NCI-H2171 (cell line): ENCODE data around the gene ZNF827.

ENCODE experiments used
- DNase-seq: peaks from one replicate; lab custom pipeline; 2025; lab: John Stamatoyannopoulos, UW

ZNF827 gene

DNA sequence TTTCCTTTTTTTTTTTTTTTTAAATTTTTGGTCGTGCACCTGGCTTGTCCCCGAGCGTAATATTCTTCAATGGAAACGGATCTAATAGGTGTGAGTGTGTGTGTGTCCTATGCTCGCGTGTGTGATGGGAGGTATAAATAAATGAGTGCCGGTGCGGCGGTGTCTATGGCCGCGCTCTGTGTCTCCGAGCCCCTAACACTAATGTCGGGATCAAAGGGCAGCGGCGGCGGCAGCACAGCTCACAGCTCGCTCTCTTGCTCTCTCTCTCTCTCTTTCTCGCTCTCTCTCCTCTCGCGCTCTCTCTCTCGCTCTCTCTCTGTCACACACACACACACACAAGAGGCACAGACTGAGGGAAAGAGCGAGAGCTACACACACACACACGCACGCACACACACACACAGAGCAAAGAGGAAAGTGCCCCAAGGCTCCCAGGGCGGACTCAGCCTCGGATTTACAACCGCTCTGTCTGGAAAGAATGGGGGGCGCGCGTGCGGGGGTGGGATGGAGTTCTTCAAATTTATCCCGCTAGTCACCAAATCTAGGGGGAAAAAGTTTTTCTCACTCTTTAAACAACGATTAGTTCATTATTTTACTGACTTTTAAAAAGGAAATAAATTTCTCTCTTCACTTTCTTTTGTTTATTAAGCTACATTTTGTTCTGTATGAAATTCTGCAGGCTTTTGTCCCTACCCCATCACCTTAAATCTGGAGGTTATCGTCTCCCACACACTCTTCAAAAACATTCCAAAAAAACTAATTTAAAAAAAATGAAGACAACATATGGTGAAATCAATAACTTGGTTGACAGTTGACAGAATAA lies at the start of gene ZNF827:
TSS of gene ZNF827 (minus strand) at position 206 of the 823 bp plus-strand sequence. CDS start 416 bp downstream, outside the sequence.
- DNase-seq: peak; percentile 24

GRCh38 chr4:145984563-145984962 lies 45.9 kb upstream of the ZNF827 start:
- DNase-seq: no peak

DNA sequence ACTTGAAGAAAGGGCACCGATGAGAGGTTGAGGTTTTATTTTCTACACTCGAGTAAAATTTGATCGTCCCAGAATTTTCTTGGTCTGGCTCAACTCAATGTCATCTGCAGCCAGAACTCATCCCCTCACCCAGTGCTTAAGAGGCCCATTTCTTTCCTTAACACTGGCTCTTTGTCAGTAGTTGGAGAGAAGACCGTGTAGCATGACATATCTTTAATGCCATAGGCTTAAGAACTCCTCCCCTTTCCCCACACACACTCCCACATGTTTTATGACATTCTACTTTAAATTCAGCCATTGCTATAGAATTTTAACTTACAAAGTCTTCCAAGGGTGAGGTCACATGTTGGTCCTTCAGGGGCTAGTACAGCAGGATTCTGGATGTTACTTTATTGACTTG lies 44.2 kb upstream of the ZNF827 start:
- DNase-seq: no peak

GRCh38 chr4:145979160-145979559 lies 40.5 kb upstream of the ZNF827 start:
- no peak for DNase-seq

GRCh38 chr4:145976680-145977079 lies 38.1 kb upstream of the ZNF827 start:
- no peak for DNase-seq

DNA sequence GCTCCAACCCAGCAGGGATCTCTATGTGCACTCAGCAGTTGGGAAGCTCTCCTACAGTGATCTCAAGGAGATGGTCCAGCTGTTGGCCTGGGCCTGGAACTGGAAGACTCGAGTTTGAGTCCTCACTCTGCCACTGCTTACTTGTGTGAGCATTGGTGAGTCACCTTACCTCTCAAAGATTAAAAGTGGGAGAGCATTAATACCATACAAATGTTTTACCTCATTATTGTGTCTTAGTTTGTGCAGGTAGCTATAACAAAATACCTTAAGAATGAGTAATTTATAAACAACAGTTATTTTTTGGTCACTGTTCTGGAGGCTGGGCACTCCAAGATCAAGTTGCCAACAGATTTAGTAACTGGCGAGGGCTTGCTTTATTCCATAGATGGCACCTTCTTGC lies 21.4 kb upstream of the ZNF827 start:
- no peak for DNase-seq

DNA sequence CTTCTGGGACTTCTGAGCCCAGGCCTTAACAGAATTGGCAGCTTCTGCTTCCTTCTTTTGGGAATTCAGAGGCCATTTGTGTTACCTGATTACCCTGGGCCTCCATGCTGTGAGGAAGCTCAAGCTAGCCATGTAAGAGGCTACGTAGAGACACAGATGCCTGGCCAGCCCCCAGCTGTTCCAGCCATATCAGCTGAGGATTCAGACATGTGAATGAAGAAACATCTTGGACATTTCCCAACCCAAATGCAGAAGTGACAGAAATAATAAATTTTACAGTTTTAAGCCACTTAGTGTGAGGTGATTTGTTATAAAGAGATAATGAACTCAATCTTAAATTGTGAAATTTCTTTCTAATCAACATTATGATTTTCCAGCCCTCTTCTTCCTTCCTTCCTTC lies 18.7 kb upstream of the ZNF827 start:
- DNase-seq: no peak

- DNase-seq: no peak
Measured at GRCh38 chr4:145956288-145956890, 17.8 kb upstream of the ZNF827 start.

DNA sequence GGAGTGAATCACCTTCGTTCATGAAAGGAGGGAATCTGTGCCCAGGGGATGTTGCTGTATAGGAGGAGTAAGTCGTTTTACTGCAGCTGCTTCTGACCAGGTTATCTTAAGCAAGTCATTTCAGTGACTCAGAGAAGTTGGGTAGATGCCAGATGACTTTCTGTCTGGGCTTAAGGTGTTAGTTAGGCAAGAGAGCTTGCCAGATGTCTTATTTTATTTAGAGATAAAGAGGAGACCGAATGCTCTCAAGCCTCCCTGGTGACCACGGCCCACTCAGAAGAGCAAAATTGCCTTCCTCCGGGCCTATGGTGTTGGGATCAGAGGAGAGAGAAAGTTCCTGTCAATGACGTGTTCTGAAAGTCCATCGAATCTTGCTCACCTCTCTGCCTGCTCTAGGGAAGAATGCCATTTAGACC lies 16.3 kb upstream of the ZNF827 start:
- no peak for DNase-seq

DNA sequence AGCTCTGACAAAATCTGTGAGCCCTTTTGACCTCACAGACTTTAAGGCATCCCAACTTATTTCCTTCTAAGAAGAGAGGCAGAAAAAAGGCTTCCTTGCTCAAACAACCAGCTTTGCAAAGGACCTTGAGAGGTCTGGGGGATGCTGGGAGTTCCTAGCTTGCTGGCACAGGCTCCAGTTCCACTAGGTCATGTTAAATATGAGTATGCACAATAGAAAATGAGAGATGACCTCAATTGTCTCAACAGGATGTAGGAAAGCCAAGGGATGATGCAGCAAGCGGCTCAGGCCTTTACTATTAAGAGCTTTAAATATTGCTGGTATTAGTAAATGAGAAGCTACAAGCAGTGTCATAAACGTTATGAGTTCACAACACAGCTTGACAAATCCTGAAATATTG lies 13.3 kb upstream of the ZNF827 start:
- DNase-seq: no peak

DNA sequence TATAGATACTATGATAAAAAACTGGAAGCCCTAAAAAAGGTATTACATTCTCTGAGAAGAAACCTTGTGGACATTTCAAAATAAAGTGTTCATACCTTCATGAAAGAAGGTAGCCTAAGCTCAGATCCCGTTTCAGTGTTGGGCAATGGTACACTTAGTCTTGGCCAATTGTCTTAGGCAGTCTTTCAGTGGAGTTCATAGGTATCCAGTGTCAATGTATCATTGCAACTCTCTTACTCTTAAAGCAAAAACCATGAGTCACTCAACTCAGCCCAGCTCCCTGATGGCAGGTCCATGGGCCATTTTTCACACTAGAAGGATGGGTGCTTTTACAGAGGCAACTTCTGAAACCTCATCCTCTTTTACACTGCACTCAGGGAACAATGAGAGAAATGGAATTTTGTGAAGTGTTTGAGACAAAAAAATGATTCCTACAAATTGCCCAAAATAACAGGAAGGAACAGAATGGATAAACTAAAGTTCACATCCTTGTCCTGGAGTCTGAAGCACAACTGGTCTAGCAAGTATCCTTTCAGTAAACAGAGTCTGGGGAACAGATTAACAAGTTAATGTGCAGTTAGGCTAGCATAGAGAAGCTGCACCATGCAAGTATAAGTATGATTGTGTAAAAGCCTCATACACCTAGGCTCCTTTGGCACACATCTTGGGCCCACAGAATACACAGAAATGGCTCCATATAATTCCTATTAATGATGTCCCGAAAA lies 7.0 kb upstream of the ZNF827 start:
- DNase-seq: no peak

DNA sequence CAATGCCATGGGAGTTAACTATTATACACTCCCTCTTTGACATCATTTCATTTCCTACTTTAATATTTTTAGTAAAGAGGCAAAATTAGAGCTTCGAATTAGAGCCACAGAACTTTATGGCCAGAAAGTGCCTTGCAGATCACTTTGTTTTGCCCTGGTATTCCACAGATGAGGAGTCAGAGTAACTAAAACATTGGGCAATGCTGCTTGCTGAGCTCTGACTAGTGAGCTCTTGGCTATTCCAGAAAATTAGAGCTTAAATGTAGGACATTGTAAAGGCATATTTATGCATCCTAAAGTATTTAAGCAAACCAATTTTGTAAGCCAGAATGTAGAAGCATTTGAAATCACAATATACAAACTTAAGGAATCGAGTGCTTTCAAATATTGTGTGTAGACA lies 6.3 kb upstream of the ZNF827 start:
- no peak for DNase-seq

GRCh38 chr4:145939856-145940255 lies 1.2 kb upstream of the ZNF827 start:
- no peak for DNase-seq

- DNase-seq: no peak
Measured at GRCh38 chr4:145939441-145939750, 773 bp upstream of the ZNF827 start.

- no peak for DNase-seq
Measured at GRCh38 chr4:145937971-145938611, 532 bp downstream of the ZNF827 start.

- no peak for DNase-seq
Measured at GRCh38 chr4:145936997-145937901, 1.4 kb downstream of the ZNF827 start.

DNA sequence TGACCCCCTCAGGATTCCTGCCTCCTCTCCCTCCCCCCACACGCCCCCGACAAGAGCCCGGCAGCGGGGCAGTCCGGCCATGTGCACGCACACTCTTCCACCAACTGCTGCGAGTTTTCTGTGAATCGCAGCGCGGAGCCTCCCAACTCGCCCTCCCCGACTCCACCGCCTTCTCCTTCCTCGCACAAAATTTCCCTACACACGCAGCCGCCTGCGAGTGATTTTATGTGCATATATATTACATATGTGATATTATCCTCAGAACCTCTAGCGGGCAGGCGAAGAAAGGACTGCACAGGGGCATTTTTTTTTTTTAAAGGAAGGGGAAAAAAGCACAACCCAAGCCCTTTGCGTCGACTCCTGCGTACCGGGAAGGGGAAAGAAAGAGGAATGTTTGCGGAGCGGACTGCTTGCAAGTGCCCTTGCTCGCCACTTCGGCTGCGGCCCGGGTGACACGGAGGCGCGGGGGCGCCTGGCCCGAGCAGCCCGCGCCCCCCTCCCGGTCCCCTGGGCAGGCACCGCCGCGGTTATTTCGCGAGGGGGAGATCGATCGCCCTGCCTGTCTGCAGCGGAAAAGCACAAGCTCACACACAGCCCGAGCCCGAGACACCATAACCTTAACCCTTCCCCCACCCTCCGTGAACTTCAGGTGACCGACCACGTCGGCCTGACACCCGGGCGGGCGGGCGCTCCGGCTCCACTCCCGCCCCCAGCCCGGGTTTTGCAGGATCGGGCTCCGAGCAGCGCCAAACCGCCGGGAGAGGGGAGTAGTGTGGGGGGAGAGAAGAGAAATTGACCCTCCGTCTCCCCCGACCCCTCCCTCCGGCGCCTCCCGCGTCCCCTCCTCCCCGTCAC lies 2.3 kb downstream of the ZNF827 start:
- peak; percentile 43 for DNase-seq

GRCh38 chr4:145935253-145936141 lies 3.1 kb downstream of the ZNF827 start:
- no peak for DNase-seq

GRCh38 chr4:145934434-145935047 lies 4.1 kb downstream of the ZNF827 start:
- no peak for DNase-seq
